MCF 10A (cell line): Measurements from ENCODE around the gene PAPSS2. TPM values are rescaled to one million over a fixed set of nuclear protein-coding genes. Genes with fewer than 3 reads are reported as not detected.

Experiments used
- BruUV-seq: library from RNA; stranded (reverse); fragments of 400-500 nt; replicated peaks from 2 replicates; lab custom pipeline; 2021; lab: Mats Ljungman, UMichigan
- CTCF ChIA-PET: fragments of 300-600 bp; sonication (Branson Sonifier 250); formaldehyde crosslinking; extraction: SDS; loops from one replicate; lab custom pipeline; 2021; ENCODE audit warnings: antibody characterized with exemption, inconsistent platforms; lab: Yijun Ruan, JAX
- POLR2A ChIA-PET: fragments of 300-600, 350-650 bp; sonication (Branson Sonifier 250); formaldehyde crosslinking; extraction: SDS; loops from one replicate; lab custom pipeline; 2020; ENCODE audit warnings: antibody characterized with exemption, inconsistent platforms; lab: Yijun Ruan, JAX
- DNase-seq: peaks from one replicate; pipeline ENCODE4 v3.0.0-alpha.2; 2018; ENCODE audit not compliant: unreplicated experiment
- H3K27ac Mint-ChIP-seq: one replicate; pipeline ENCODE4 v1.8.0; 2022; ENCODE audit warnings: mild to moderate bottlenecking, low read depth, mixed read lengths; ENCODE audit not compliant: unreplicated experiment
- H3K27me3 Mint-ChIP-seq: one replicate; pipeline ENCODE4 v1.8.0; 2022; ENCODE audit warnings: mixed read lengths; ENCODE audit not compliant: insufficient read depth, unreplicated experiment
- H3K36me3 Mint-ChIP-seq: one replicate; pipeline ENCODE4 v1.8.0; 2022; ENCODE audit warnings: mild to moderate bottlenecking, moderate library complexity, mixed read lengths; ENCODE audit not compliant: insufficient read depth, unreplicated experiment
- H3K4me1 Mint-ChIP-seq: one replicate; pipeline ENCODE4 v1.8.0; 2022; ENCODE audit warnings: mixed read lengths; ENCODE audit not compliant: insufficient read depth, unreplicated experiment
- H3K4me3 Mint-ChIP-seq: one replicate; pipeline ENCODE4 v1.8.0; 2022; ENCODE audit warnings: mild to moderate bottlenecking, moderate library complexity, mixed read lengths; ENCODE audit not compliant: unreplicated experiment
- H3K9me3 Mint-ChIP-seq: one replicate; pipeline ENCODE4 v1.8.0; 2022; ENCODE audit warnings: mixed read lengths; ENCODE audit not compliant: unreplicated experiment
- intact Hi-C: fragments of 100-400 bp; cut with micrococcal nuclease; formaldehyde crosslinking; loops from 2 replicates; pipeline ENCODE4 v1.14.1; 2022
- total RNA-seq: library from RNA; stranded (reverse); gene quantifications from 2 replicates; pipeline ENCODE4 v1.2.3, GENCODE V29; 2022
- TF ChIP-seq, protein P1 (sequence below): fragments of 200-600 bp; IDR thresholded peaks from one replicate; pipeline ENCODE4 v1.8.0; 2022; ENCODE audit warnings: antibody characterized with exemption, mild to moderate bottlenecking; ENCODE audit not compliant: unreplicated experiment

PAPSS2 gene
- total RNA-seq, 1 experiment from 2014 or later, result 1.0 TPM

GRCh38 chr10:87692956-87693484 is 33.3 kb downstream of the PAPSS2 start:
- BruUV-seq, result no TSS peak
- ChIA-PET CTCF (interaction anchor here (0.6 to 1.4 kb wide), 2 partner anchors 43 to 185 kb away, joined by 3 to 5 read pairs; no protein-coding TSS in a partner anchor), POLR2A (no interaction called here)
- no peak for DNase-seq
- H3K36me3 Mint-ChIP-seq, result no peaks in the 10 kb centered on the region
- H3K9me3 Mint-ChIP-seq, result no peaks in the 10 kb centered on the region
- H3K4me3 Mint-ChIP-seq, result no peak overlapping the region
- intact Hi-C loops, result no loop called here
- H3K27me3 Mint-ChIP-seq, result no peaks in the 10 kb centered on the region
- no peak overlapping the region for H3K27ac Mint-ChIP-seq
- TF ChIP-seq, protein P1, sequence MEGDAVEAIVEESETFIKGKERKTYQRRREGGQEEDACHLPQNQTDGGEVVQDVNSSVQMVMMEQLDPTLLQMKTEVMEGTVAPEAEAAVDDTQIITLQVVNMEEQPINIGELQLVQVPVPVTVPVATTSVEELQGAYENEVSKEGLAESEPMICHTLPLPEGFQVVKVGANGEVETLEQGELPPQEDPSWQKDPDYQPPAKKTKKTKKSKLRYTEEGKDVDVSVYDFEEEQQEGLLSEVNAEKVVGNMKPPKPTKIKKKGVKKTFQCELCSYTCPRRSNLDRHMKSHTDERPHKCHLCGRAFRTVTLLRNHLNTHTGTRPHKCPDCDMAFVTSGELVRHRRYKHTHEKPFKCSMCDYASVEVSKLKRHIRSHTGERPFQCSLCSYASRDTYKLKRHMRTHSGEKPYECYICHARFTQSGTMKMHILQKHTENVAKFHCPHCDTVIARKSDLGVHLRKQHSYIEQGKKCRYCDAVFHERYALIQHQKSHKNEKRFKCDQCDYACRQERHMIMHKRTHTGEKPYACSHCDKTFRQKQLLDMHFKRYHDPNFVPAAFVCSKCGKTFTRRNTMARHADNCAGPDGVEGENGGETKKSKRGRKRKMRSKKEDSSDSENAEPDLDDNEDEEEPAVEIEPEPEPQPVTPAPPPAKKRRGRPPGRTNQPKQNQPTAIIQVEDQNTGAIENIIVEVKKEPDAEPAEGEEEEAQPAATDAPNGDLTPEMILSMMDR, result no peak
- no peaks in the 10 kb centered on the region for H3K4me1 Mint-ChIP-seq

DNA sequence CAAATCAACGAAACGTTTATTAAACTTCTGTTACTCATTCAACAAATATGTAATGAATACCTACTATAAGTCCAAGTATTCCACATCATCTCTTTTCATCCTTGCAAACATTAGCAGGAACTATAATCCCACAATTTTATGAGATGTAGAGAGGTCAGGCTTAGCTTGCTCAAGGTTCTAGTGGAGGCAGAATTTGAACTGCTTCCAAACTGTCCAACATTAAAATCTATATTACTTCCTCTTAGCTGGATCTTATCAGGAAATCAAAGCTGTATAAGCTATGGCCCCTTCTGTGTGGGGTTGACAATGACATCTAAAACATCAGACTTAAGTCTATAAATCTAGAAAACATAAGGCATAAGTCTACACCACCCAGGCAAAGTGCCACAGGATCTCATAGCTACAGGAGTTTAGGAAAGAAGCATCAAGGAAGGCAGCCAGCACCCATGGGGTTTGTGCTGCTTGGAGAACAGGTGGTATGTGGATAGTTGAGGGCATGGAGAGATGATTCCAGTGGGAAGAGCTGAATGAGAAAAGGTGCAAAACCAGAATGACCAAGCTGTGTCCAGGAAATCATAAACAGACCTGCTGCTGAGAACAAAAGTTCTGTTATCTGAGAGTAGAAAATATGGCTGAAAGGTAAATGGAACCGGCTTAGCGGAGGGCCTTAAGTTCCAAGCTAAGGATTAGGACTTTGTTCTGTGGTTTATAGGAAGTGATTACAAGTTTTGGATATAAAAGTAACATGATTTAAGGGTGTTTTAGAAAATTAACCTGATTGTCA is 34.5 kb downstream of the PAPSS2 start:
- intact Hi-C loops, result no loop called here
- Mint-ChIP-seq H3K27ac (no peak overlapping the region), H3K9me3 (no peaks in the 10 kb centered on the region), H3K4me3 (no peak overlapping the region), H3K4me1 (no peaks in the 10 kb centered on the region), H3K27me3 (no peaks in the 10 kb centered on the region), H3K36me3 (no peaks in the 10 kb centered on the region)
- TF ChIP-seq, protein P1, result no peak
- POLR2A ChIA-PET, result interaction anchor here (1.0 kb wide), 1 partner anchor 11 kb away, joined by 3 read pairs; no protein-coding TSS in a partner anchor
- CTCF ChIA-PET, result interaction anchor here (0.7 to 1.4 kb wide), 3 partner anchors 10 to 42 kb away, joined by 3 to 5 read pairs (median 4); no protein-coding TSS in a partner anchor
- BruUV-seq, result no TSS peak
- no peak for DNase-seq

- Mint-ChIP-seq H3K4me1 (peaks cover 2% of the 10 kb centered on the region), H3K4me3 (no peak overlapping the region), H3K27ac (no peak overlapping the region), H3K9me3 (no peaks in the 10 kb centered on the region), H3K27me3 (no peaks in the 10 kb centered on the region), H3K36me3 (no peaks in the 10 kb centered on the region)
- ChIA-PET CTCF (interaction anchor here (1.3 kb wide), 1 partner anchor 40 kb away, joined by 4 read pairs; no protein-coding TSS in a partner anchor), POLR2A (interaction anchor here (1.0 kb wide), 1 partner anchor 12 kb away, joined by 3 read pairs; no protein-coding TSS in a partner anchor)
- no TSS peak for BruUV-seq
- TF ChIP-seq, protein P1, result no peak
- intact Hi-C loops, result no loop called here
- DNase-seq, result no peak
These were observed 35.4 kb downstream of the PAPSS2 start for GRCh38 chr10:87695074-87695473.
